GM12878 (cell line): ENCODE results near the gene GRIN3A. TPM values are rescaled to one million over a fixed set of nuclear protein-coding genes. Genes with fewer than 3 reads are reported as not detected.

Experiments
- ATAC-seq: fragments of 200-7000 bp; cut with Tn5 transposase; 3 replicates; pipeline ENCODE4 v1.9.1; 2020; ENCODE audit warnings: mild to moderate bottlenecking, moderate library complexity
- BruUV-seq: library from RNA; stranded (reverse); fragments of 400-500 nt; replicated peaks from 2 replicates; lab custom pipeline; 2021; lab: Mats Ljungman, UMichigan
- CTCF ChIA-PET: fragments of 300-600 bp; sonication (Branson Sonifier 250); formaldehyde crosslinking; extraction: SDS; loops from one replicate; lab custom pipeline; 2021; ENCODE audit warnings: inconsistent platforms; lab: Yijun Ruan, JAX
- POLR2A ChIA-PET: fragments of 350-600 bp; formaldehyde crosslinking; extraction: SDS; loops from one replicate; lab custom pipeline; 2021; ENCODE audit warnings: inconsistent platforms; lab: Charles Lee
- RAD21 ChIA-PET: fragments of 300-600 bp; sonication (Branson Sonifier 250); formaldehyde crosslinking; loops from one replicate; lab custom pipeline; 2023; ENCODE audit warnings: antibody characterized with exemption; ENCODE audit not compliant: unreplicated experiment; lab: Charles Lee
- SMC1A ChIA-PET: fragments of 300-600 bp; sonication (Branson Sonifier 250); formaldehyde crosslinking; loops from one replicate; lab custom pipeline; 2023; ENCODE audit not compliant: unreplicated experiment, uncharacterized antibody; lab: Charles Lee
- DNase-seq: peaks from one replicate; pipeline ENCODE4 v3.0.0-alpha.2; 2011; ENCODE audit warnings: low read depth, low spot score
- FAIRE-seq: peaks from 3 replicates; lab custom pipeline; 2011; peaks lifted over from hg19 to GRCh38; lab: Jason Lieb, UNC
- H2AFZ ChIP-seq: 2 replicates; pipeline ENCODE4 v1.6.0; 2011; ENCODE audit warnings: low read depth, low read length, control low read depth; ENCODE audit not compliant: control insufficient read depth
- H3K27ac ChIP-seq: 2 replicates; pipeline ENCODE4 v1.5.1; 2011; ENCODE audit warnings: control low read depth; ENCODE audit not compliant: control insufficient read depth, insufficient read depth
- H3K27me3 ChIP-seq, 2 experiments: replicated peaks in 1 of 2; 2 replicates each; pipeline versions ENCODE4 v1.6.0 to v1.6.1; 2011; ENCODE audit warnings: low read length in 1 of 2; ENCODE audit not compliant: control insufficient read depth in 2 of 2, insufficient read depth in 2 of 2
- H3K36me3 ChIP-seq, 2 experiments: 2 replicates each; pipeline ENCODE4 v1.5.1; 2011; ENCODE audit warnings: low read length in 1 of 2; ENCODE audit not compliant: control insufficient read depth in 2 of 2, insufficient read depth in 2 of 2
- H3K4me1 ChIP-seq: 2 replicates; pipeline ENCODE4 v1.6.1; 2011; ENCODE audit warnings: mild to moderate bottlenecking, low read length, moderate library complexity, mixed read lengths; ENCODE audit not compliant: control insufficient read depth, insufficient read depth
- H3K4me2 ChIP-seq: 2 replicates; pipeline ENCODE4 v1.6.0; 2011; ENCODE audit warnings: control low read depth; ENCODE audit not compliant: control insufficient read depth, insufficient read depth
- H3K4me3 ChIP-seq: fragments of 200-600 bp; sonication (generic); 2 replicates; pipeline ENCODE4 v1.5.1; 2016
- H3K79me2 ChIP-seq: 2 replicates; pipeline ENCODE4 v1.6.0; 2011; ENCODE audit warnings: low read length; ENCODE audit not compliant: control insufficient read depth, insufficient read depth
- H3K9ac ChIP-seq: 2 replicates; pipeline ENCODE4 v1.8.0; 2011; ENCODE audit warnings: low read length, control low read depth, mixed read lengths; ENCODE audit not compliant: control insufficient read depth, insufficient read depth
- H3K9me3 ChIP-seq: replicated peaks from 3 replicates; pipeline ENCODE4 v1.5.1; 2011; ENCODE audit warnings: mild to moderate bottlenecking, low read length; ENCODE audit not compliant: control insufficient read depth, insufficient read depth
- H4K20me1 ChIP-seq: 2 replicates; pipeline ENCODE4 v1.6.0; 2011; ENCODE audit not compliant: control insufficient read depth, insufficient read depth
- ATF7 ChIP-seq: fragments of 450-650 bp; IDR thresholded peaks from 2 replicates; pipeline ENCODE4 v1.6.1; 2016; ENCODE audit warnings: low read depth, mild to moderate bottlenecking
- BHLHE40 ChIP-seq, 2 experiments: fragments of 450-650 bp in 1 of 2; IDR thresholded peaks; 2 replicates each; pipeline ENCODE4 v1.6.1; 2011 to 2017; ENCODE audit warnings: low read depth in 2 of 2, borderline replicate concordance in 1 of 2, improper control_type of control experiment in 1 of 2, low read length in 1 of 2, mild to moderate bottlenecking in 1 of 2
- CHD1 ChIP-seq: IDR thresholded peaks from 2 replicates; pipeline ENCODE4 v1.6.1; 2012; ENCODE audit warnings: low read depth, low read length, improper control_type of control experiment
- CREB1 ChIP-seq: IDR thresholded peaks from 2 replicates; pipeline ENCODE4 v1.6.1; 2012; ENCODE audit warnings: low read depth, mild to moderate bottlenecking, inconsistent platforms
- IKZF1 ChIP-seq: fragments of 450-650 bp; conservative IDR thresholded peaks from 2 replicates; pipeline ENCODE4 v1.6.1; 2017; ENCODE audit warnings: antibody characterized with exemption, mild to moderate bottlenecking
- IKZF2 ChIP-seq, 2 experiments: fragments of 450-650 bp; IDR thresholded peaks; 2 replicates each; pipeline ENCODE4 v1.6.1; 2017; ENCODE audit warnings: mild to moderate bottlenecking in 2 of 2, moderate library complexity in 2 of 2
- MYB ChIP-seq: fragments of 150-350 bp; IDR thresholded peaks from 2 replicates; pipeline ENCODE4 v1.6.1; 2014; ENCODE audit warnings: mild to moderate bottlenecking, low read depth, low read length, borderline replicate concordance
- NBN ChIP-seq: fragments of 450-650 bp; IDR thresholded peaks from 2 replicates; pipeline ENCODE4 v1.6.1; 2016
- PKNOX1 ChIP-seq: fragments of 450-650 bp; IDR thresholded peaks from 2 replicates; pipeline ENCODE4 v1.6.1; 2016; ENCODE audit warnings: mild to moderate bottlenecking
- POU2F2 ChIP-seq: IDR thresholded peaks from 3 replicates; pipeline ENCODE4 v1.6.1; 2011; ENCODE audit warnings: low read depth, mild to moderate bottlenecking, low read length, borderline replicate concordance
- RAD21 ChIP-seq: IDR thresholded peaks from 2 replicates; pipeline ENCODE4 v1.6.1; 2011; ENCODE audit warnings: mild to moderate bottlenecking, low read depth, low read length, moderate library complexity; ENCODE audit not compliant: insufficient read depth
- SIX5 ChIP-seq: IDR thresholded peaks from 2 replicates; pipeline ENCODE4 v1.6.1; 2011; ENCODE audit warnings: mild to moderate bottlenecking, low read depth, low read length, moderate library complexity; ENCODE audit not compliant: severe bottlenecking
- SP1 ChIP-seq: IDR thresholded peaks from one replicate; pipeline ENCODE4 v1.6.1; 2011; ENCODE audit warnings: low read depth, low read length
- SREBF1 ChIP-seq: IDR thresholded peaks from 2 replicates; pipeline ENCODE4 v1.6.1; 2012; ENCODE audit warnings: mild to moderate bottlenecking, low read length
- SREBF2 ChIP-seq: IDR thresholded peaks from 2 replicates; pipeline ENCODE4 v1.6.1; 2012; ENCODE audit warnings: mild to moderate bottlenecking, low read length
- TARDBP ChIP-seq: IDR thresholded peaks from 2 replicates; pipeline ENCODE4 v1.6.1; 2016; ENCODE audit warnings: borderline replicate concordance
- USF2 ChIP-seq: IDR thresholded peaks from 2 replicates; pipeline ENCODE4 v1.6.1; 2011; ENCODE audit warnings: low read depth, low read length, improper control_type of control experiment, borderline replicate concordance
- ZNF24 ChIP-seq: fragments of 450-650 bp; IDR thresholded peaks from 2 replicates; pipeline ENCODE4 v1.6.1; 2017; ENCODE audit warnings: antibody characterized with exemption, mild to moderate bottlenecking
- ZZZ3 ChIP-seq: IDR thresholded peaks from 2 replicates; pipeline ENCODE4 v1.6.1; 2011; ENCODE audit warnings: low read depth; ENCODE audit not compliant: control insufficient read depth, insufficient read length
- WGBS: methylation state at CpG from one replicate; pipeline ENCODE4 v1.1.6; 2016; ENCODE audit warnings: low lambda C conversion rate; ENCODE audit not compliant: insufficient replicate concordance, insufficient coverage; ENCODE audit errors: missing lambda C conversion rate; 5-methylcytosine and 5-hydroxymethylcytosine counted together
- in situ Hi-C: fragments of 300-500 bp; cut with MboI; formaldehyde crosslinking; loops from 9 replicates; pipeline ENCODE4 v1.14.3; 2018; ENCODE audit warnings: mixed read lengths
- intact Hi-C: fragments of 100-400 bp; cut with micrococcal nuclease; formaldehyde crosslinking; loops from one replicate; pipeline ENCODE4 v1.14.2; 2022; ENCODE audit not compliant: unreplicated experiment
- polyA plus RNA-seq, 11 experiments: library from polyadenylated mRNA; depleted of rRNA in 4 of 11; unstranded in 6 of 11; stranded (reverse) in 5 of 11; fragments of >200 nt; fragmentation: Nextera tagmentation in 4 of 11; fragmentation: Illumina TruSeq in 1 of 11; extraction: Ambion mirVana in 4 of 11; extraction: Trizol in 1 of 11; gene quantifications; 1 replicate in 1 of 11; 2 replicates in 10 of 11; pipeline versions ENCODE4 v1.2.1 to v1.2.3, GENCODE V29; 2011 to 2016; ENCODE audit warnings: inconsistent platforms in 2 of 11, missing spikeins in 2 of 11, low read depth in 1 of 11
- total RNA-seq, 4 experiments: library from RNA; depleted of rRNA in 3 of 4; stranded (reverse); fragments of >200 nt in 3 of 4; fragmentation: Illumina TruSeq in 1 of 4; extraction: Trizol in 1 of 4; gene quantifications; 2 replicates each; pipeline versions ENCODE4 v1.2.1 to v1.2.3, GENCODE V29; 2013 to 2021

The GRIN3A gene
- total and polyA plus RNA-seq, 10 of the 15 experiments (the other 5 are each of a cell fraction or from before 2014, with no cell fraction given): 0.03 to 0.05 (median 0.04) TPM; not detected in 7

- TF ChIP-seq ZNF24 (no peak), MYB (no peak), BHLHE40 (IDR thresholded peaks at IDR 0.05; ENCODE audit: borderline replicate concordance in 1 of 2, low read depth in 2 of 2, low read length in 1 of 2) (no peak), SP1 (no peak), PKNOX1 (no peak), USF2 (no peak), POU2F2 (no peak), ZZZ3 (no peak), CHD1 (no peak)
Measured at GRCh38 chr9:101677861-101678260, 60.6 kb downstream of the GRIN3A start (continued).

- H4K20me1 ChIP-seq: no peaks in the 10 kb centered on the region
- no peaks in the 10 kb centered on the region for H3K27me3 ChIP-seq
- H3K4me2 ChIP-seq: no peak overlapping the region
- BruUV-seq: no TSS peak
- in situ Hi-C loops: no loop called here
- 0% methylated on average over 1 of the region's 1 CpG for WGBS
- H3K36me3 ChIP-seq: no peaks in the 10 kb centered on the region
- intact Hi-C loops: no loop called here
- no peak overlapping the region for H3K27ac ChIP-seq
- DNase-seq: no peak
- H3K4me1 ChIP-seq: no peaks in the 10 kb centered on the region
- RAD21 ChIA-PET: no interaction called here
- FAIRE-seq: no peak
- CTCF ChIA-PET: interaction anchor here (0.9 kb wide), 1 partner anchor 14 kb away, joined by 4 read pairs; no protein-coding TSS in a partner anchor
- POLR2A ChIA-PET: no interaction called here
- H3K79me2 ChIP-seq: no peaks in the 10 kb centered on the region
- no peak for TF ChIP-seq CREB1
- TF ChIP-seq IKZF1: no peak
- TF ChIP-seq RAD21: no peak
- TF ChIP-seq SREBF2: no peak
- no peak for TF ChIP-seq TARDBP
- no peak for TF ChIP-seq IKZF2 (IDR thresholded peaks at IDR 0.05)
- no peak for TF ChIP-seq SREBF1
- no peak for TF ChIP-seq NBN
- TF ChIP-seq ATF7: no peak
- no peak for TF ChIP-seq SIX5
- no peaks in the 10 kb centered on the region for H3K9me3 ChIP-seq
- SMC1A ChIA-PET: no interaction called here
- H2AFZ ChIP-seq: no peak overlapping the region
- H3K9ac ChIP-seq: no peak overlapping the region
- no peak overlapping the region for H3K4me3 ChIP-seq
- ATAC-seq: no peak
Measured at GRCh38 chr9:101675341-101675740, 63.1 kb downstream of the GRIN3A start.
